ENCODE data around the gene PIEZO2. TPM values are rescaled to one million over a fixed set of nuclear protein-coding genes. Genes with fewer than 3 reads are reported as not detected.

PIEZO2 gene
- polyA plus RNA-seq, 1 donor (not counting 4 experiments of a cell fraction or from before 2014, with no cell fraction given): not detected

GRCh38 chr18:10907749-10908148 lies 241.6 kb downstream of the PIEZO2 start:
- H3K4me3 ChIP-seq (ENCODE audit: control insufficient read depth in 2 of 3, extremely low read depth in 1 of 3, insufficient read depth in 2 of 3, low read depth in 1 of 3, low read length in 3 of 3): no peak overlapping the region
- H3K36me3 ChIP-seq (ENCODE audit: control insufficient read depth in 2 of 2, extremely low read depth in 1 of 2, insufficient read depth in 2 of 2, low read length in 2 of 2): no peaks in the 10 kb centered on the region
- no peaks in the 10 kb centered on the region for H3K4me1 ChIP-seq (ENCODE audit: control insufficient read depth, extremely low read depth, insufficient read depth, low read length)
- no peak overlapping the region for H2AFZ ChIP-seq (ENCODE audit: control insufficient read depth, low read length)
- no peaks in the 10 kb centered on the region for H3K9me1 ChIP-seq (ENCODE audit: control insufficient read depth, extremely low read depth, insufficient read depth, low read length)
- H3K27me3 ChIP-seq (ENCODE audit: control insufficient read depth, extremely low read depth, insufficient read depth, low read length): no peaks in the 10 kb centered on the region
- no peak overlapping the region for H3K4me2 ChIP-seq (ENCODE audit: control insufficient read depth, extremely low read depth, insufficient read depth, low read depth, low read length)
- no peak for FAIRE-seq
- H3K9me3 ChIP-seq (ENCODE audit: control insufficient read depth, low read depth, low read length): no peaks in the 10 kb centered on the region
- no peak overlapping the region for H3K9ac ChIP-seq (ENCODE audit: control insufficient read depth, extremely low read depth, insufficient read depth, low read length)
- H3K79me2 ChIP-seq (ENCODE audit: control insufficient read depth, insufficient read depth, low read length): no peaks in the 10 kb centered on the region
- H4K20me1 ChIP-seq (ENCODE audit: control insufficient read depth, extremely low read depth, insufficient read depth, low read length): no peaks in the 10 kb centered on the region
- no peak for DNase-seq (ENCODE audit: low read depth, low spot score)
- no peak for TF ChIP-seq CTCF (optimal IDR thresholded peaks at IDR 0.05 in 1 of 3, IDR thresholded peaks at IDR 0.05 in 1 of 3, conservative IDR thresholded peaks at IDR 0.05 in 1 of 3; ENCODE audit: extremely low read depth in 1 of 3, insufficient read depth in 2 of 3, low read length in 3 of 3)
- no peak for TF ChIP-seq EZH2 (IDR thresholded peaks at IDR 0.05; ENCODE audit: low read length)
- no peak overlapping the region for H3K27ac ChIP-seq (ENCODE audit: control insufficient read depth, insufficient read depth, low read length)
- dilution Hi-C loops (cut with MboI; ENCODE audit: extremely low pct_ligation_motif_present, low sequenced_read_pairs): no loop called here

- dilution Hi-C loops (cut with MboI; ENCODE audit: extremely low pct_ligation_motif_present, low sequenced_read_pairs): no loop called here
- H3K4me1 ChIP-seq (ENCODE audit: control insufficient read depth, extremely low read depth, insufficient read depth, low read length): no peaks in the 10 kb centered on the region
- H3K79me2 ChIP-seq (ENCODE audit: control insufficient read depth, insufficient read depth, low read length): no peaks in the 10 kb centered on the region
- no peaks in the 10 kb centered on the region for H3K9me1 ChIP-seq (ENCODE audit: control insufficient read depth, extremely low read depth, insufficient read depth, low read length)
- H3K36me3 ChIP-seq (ENCODE audit: control insufficient read depth in 2 of 2, extremely low read depth in 1 of 2, insufficient read depth in 2 of 2, low read length in 2 of 2): no peaks in the 10 kb centered on the region
- no peak overlapping the region for H3K4me2 ChIP-seq (ENCODE audit: control insufficient read depth, extremely low read depth, insufficient read depth, low read depth, low read length)
- FAIRE-seq (no peak), DNase-seq (ENCODE audit: low read depth, low spot score) (no peak)
- TF ChIP-seq CTCF (optimal IDR thresholded peaks at IDR 0.05 in 1 of 3, IDR thresholded peaks at IDR 0.05 in 1 of 3, conservative IDR thresholded peaks at IDR 0.05 in 1 of 3; ENCODE audit: extremely low read depth in 1 of 3, insufficient read depth in 2 of 3, low read length in 3 of 3) (no peak), EZH2 (IDR thresholded peaks at IDR 0.05; ENCODE audit: low read length) (no peak)
- H3K4me3 ChIP-seq (ENCODE audit: control insufficient read depth in 2 of 3, extremely low read depth in 1 of 3, insufficient read depth in 2 of 3, low read depth in 1 of 3, low read length in 3 of 3): no peak overlapping the region
- H3K27ac ChIP-seq (ENCODE audit: control insufficient read depth, insufficient read depth, low read length): no peak overlapping the region
- H3K9ac ChIP-seq (ENCODE audit: control insufficient read depth, extremely low read depth, insufficient read depth, low read length): no peak overlapping the region
- no peaks in the 10 kb centered on the region for H4K20me1 ChIP-seq (ENCODE audit: control insufficient read depth, extremely low read depth, insufficient read depth, low read length)
- H3K9me3 ChIP-seq (ENCODE audit: control insufficient read depth, low read depth, low read length): no peaks in the 10 kb centered on the region
- H2AFZ ChIP-seq (ENCODE audit: control insufficient read depth, low read length): no peak overlapping the region
- no peaks in the 10 kb centered on the region for H3K27me3 ChIP-seq (ENCODE audit: control insufficient read depth, extremely low read depth, insufficient read depth, low read length)
Measured at GRCh38 chr18:10901329-10901728, 248.0 kb downstream of the PIEZO2 start.

Measured in keratinocyte (primary cell).